ENCODE data around the gene NDFIP2.

- no peak for TF ChIP-seq CTCF (IDR thresholded peaks at IDR 0.05 in 8 of 11, conservative IDR thresholded peaks at IDR 0.05 in 3 of 11)
- no peak for TF ChIP-seq POLR2A (IDR thresholded peaks at IDR 0.05)
These were observed 11.4 kb downstream of the NDFIP2 start for GRCh38 chr13:79492313-79492798.

All from spleen (tissue), 7 donors.